ENCODE data around the gene IFNL1.

GRCh38 chr19:39336483-39336882 lies 40.3 kb downstream of the IFNL1 start:
- TF ChIP-seq, protein P1, sequence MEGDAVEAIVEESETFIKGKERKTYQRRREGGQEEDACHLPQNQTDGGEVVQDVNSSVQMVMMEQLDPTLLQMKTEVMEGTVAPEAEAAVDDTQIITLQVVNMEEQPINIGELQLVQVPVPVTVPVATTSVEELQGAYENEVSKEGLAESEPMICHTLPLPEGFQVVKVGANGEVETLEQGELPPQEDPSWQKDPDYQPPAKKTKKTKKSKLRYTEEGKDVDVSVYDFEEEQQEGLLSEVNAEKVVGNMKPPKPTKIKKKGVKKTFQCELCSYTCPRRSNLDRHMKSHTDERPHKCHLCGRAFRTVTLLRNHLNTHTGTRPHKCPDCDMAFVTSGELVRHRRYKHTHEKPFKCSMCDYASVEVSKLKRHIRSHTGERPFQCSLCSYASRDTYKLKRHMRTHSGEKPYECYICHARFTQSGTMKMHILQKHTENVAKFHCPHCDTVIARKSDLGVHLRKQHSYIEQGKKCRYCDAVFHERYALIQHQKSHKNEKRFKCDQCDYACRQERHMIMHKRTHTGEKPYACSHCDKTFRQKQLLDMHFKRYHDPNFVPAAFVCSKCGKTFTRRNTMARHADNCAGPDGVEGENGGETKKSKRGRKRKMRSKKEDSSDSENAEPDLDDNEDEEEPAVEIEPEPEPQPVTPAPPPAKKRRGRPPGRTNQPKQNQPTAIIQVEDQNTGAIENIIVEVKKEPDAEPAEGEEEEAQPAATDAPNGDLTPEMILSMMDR (IDR thresholded peaks at IDR 0.05), result no peak
- TF ChIP-seq POLR2AphosphoS5 (IDR thresholded peaks at IDR 0.05; ENCODE audit: low read depth, low read length), result no peak

Data from Panc1 (cell line).